Activated naive CD4-positive, alpha-beta T cell treated with anti-CD3 and anti-CD28 coated beads, Interleukin-2, amount 10 ng/mL, durations not matched to agents 7 days and 5 days (primary cell): ENCODE measurements around the gene MYL7.
"Not testable (repeated sequence)": the region's sequence is repeated elsewhere in the genome, so short reads cannot be mapped to it uniquely, and the experiment has no call there.

Experiments used
- CTCF ChIA-PET: fragments of 350-600 bp; sonication (Branson Sonifier 250); formaldehyde crosslinking; loops from one replicate; lab custom pipeline; 2021; ENCODE audit warnings: antibody characterized with exemption; lab: Charles Lee
- DNase-seq: peaks from one replicate; pipeline ENCODE4 v3.0.0-alpha.2; 2020
- H3K27ac Mint-ChIP-seq: one replicate; pipeline ENCODE4 v1.8.0; 2021; ENCODE audit warnings: mild to moderate bottlenecking, moderate library complexity, mixed read lengths
- H3K27me3 Mint-ChIP-seq: one replicate; pipeline ENCODE4 v1.8.0; 2021; ENCODE audit warnings: mild to moderate bottlenecking, mixed read lengths
- H3K36me3 Mint-ChIP-seq: one replicate; pipeline ENCODE4 v1.8.0; 2021; ENCODE audit warnings: mixed read lengths
- H3K4me1 Mint-ChIP-seq: one replicate; pipeline ENCODE4 v1.8.0; 2021; ENCODE audit warnings: mixed read lengths
- H3K4me3 Mint-ChIP-seq: one replicate; pipeline ENCODE4 v1.8.0; 2021; ENCODE audit warnings: mild to moderate bottlenecking, moderate library complexity, mixed read lengths
- H3K9me3 Mint-ChIP-seq: one replicate; pipeline ENCODE4 v1.8.0; 2021; ENCODE audit warnings: mixed read lengths

The MYL7 gene

GRCh38 chr7:44177570-44178131 lies 36.5 kb upstream of the MYL7 start:
- CTCF ChIA-PET = no interaction called here
- peaks cover 44% of the 10 kb centered on the region for H3K27me3 Mint-ChIP-seq

GRCh38 chr7:44176486-44176885 lies 35.4 kb upstream of the MYL7 start:
- Mint-ChIP-seq H3K27me3 (peaks cover 40% of the 10 kb centered on the region), H3K36me3 (no peaks in the 10 kb centered on the region), H3K4me3 (no peak overlapping the region), H3K4me1 (no peaks in the 10 kb centered on the region), H3K27ac (no peak overlapping the region), H3K9me3 (no peaks in the 10 kb centered on the region)
- CTCF ChIA-PET = no interaction called here
- no peak for DNase-seq

More at GRCh38 chr7:44177570-44178131, 36.5 kb upstream of the MYL7 start:
- Mint-ChIP-seq H3K36me3 (no peaks in the 10 kb centered on the region), H3K4me1 (no peaks in the 10 kb centered on the region), H3K9me3 (peaks cover 8% of the 10 kb centered on the region), H3K4me3 (no peak overlapping the region), H3K27ac (no peak overlapping the region)
- no peak for DNase-seq

- Mint-ChIP-seq H3K36me3 (no peaks in the 10 kb centered on the region), H3K9me3 (no peaks in the 10 kb centered on the region), H3K27me3 (peaks cover 40% of the 10 kb centered on the region), H3K27ac (no peak overlapping the region), H3K4me3 (no peak overlapping the region), H3K4me1 (no peaks in the 10 kb centered on the region)
- CTCF ChIA-PET = no interaction called here
- no peak for DNase-seq
Measured at GRCh38 chr7:44175730-44176129, 34.6 kb upstream of the MYL7 start.

GRCh38 chr7:44174694-44174948 lies 33.5 kb upstream of the MYL7 start:
- H3K4me3 Mint-ChIP-seq, H3K27ac Mint-ChIP-seq, DNase-seq, H3K9me3 Mint-ChIP-seq, H3K36me3 Mint-ChIP-seq, H3K4me1 Mint-ChIP-seq, CTCF ChIA-PET: not testable (repeated sequence)
- peaks cover 40% of the 10 kb centered on the region for H3K27me3 Mint-ChIP-seq

- Mint-ChIP-seq H3K27ac (no peak overlapping the region), H3K4me1 (no peaks in the 10 kb centered on the region), H3K36me3 (no peaks in the 10 kb centered on the region), H3K4me3 (no peak overlapping the region), H3K9me3 (no peaks in the 10 kb centered on the region), H3K27me3 (peaks cover 40% of the 10 kb centered on the region)
- CTCF ChIA-PET = no interaction called here
- DNase-seq = no peak
Measured at GRCh38 chr7:44173911-44174693, 33.0 kb upstream of the MYL7 start.

GRCh38 chr7:44172803-44173424 lies 31.8 kb upstream of the MYL7 start:
- Mint-ChIP-seq H3K9me3 (no peaks in the 10 kb centered on the region), H3K27me3 (peaks cover 38% of the 10 kb centered on the region), H3K4me3 (no peak overlapping the region), H3K27ac (no peak overlapping the region), H3K36me3 (no peaks in the 10 kb centered on the region), H3K4me1 (peaks cover 4% of the 10 kb centered on the region)
- CTCF ChIA-PET = no interaction called here
- DNase-seq = no peak

GRCh38 chr7:44172352-44172751 lies 31.2 kb upstream of the MYL7 start:
- H3K36me3 Mint-ChIP-seq = no peaks in the 10 kb centered on the region
- no peak for DNase-seq
- H3K4me1 Mint-ChIP-seq = peaks cover 9% of the 10 kb centered on the region
- H3K27me3 Mint-ChIP-seq = peaks cover 34% of the 10 kb centered on the region
- no peak overlapping the region for H3K27ac Mint-ChIP-seq
- CTCF ChIA-PET = no interaction called here
- no peak overlapping the region for H3K4me3 Mint-ChIP-seq
- no peaks in the 10 kb centered on the region for H3K9me3 Mint-ChIP-seq

GRCh38 chr7:44171901-44172300 lies 30.8 kb upstream of the MYL7 start:
- H3K9me3 Mint-ChIP-seq, H3K4me1 Mint-ChIP-seq, CTCF ChIA-PET, DNase-seq, H3K27ac Mint-ChIP-seq, H3K4me3 Mint-ChIP-seq, H3K36me3 Mint-ChIP-seq: not testable (repeated sequence)
- H3K27me3 Mint-ChIP-seq = peaks cover 34% of the 10 kb centered on the region

GRCh38 chr7:44167920-44168319 lies 26.8 kb upstream of the MYL7 start:
- H3K27ac Mint-ChIP-seq = no peak overlapping the region

GRCh38 chr7:44163591-44163990 lies 22.5 kb upstream of the MYL7 start:
- CTCF ChIA-PET = interaction anchor here (0.5 kb wide), 1 partner anchor 22 kb away, joined by 3 read pairs; no protein-coding TSS in a partner anchor
- H3K27me3 Mint-ChIP-seq = peaks cover 45% of the 10 kb centered on the region
- peaks cover 7% of the 10 kb centered on the region for H3K4me1 Mint-ChIP-seq
- DNase-seq = no peak
- no peak overlapping the region for H3K4me3 Mint-ChIP-seq
- H3K36me3 Mint-ChIP-seq = no peaks in the 10 kb centered on the region
- no peaks in the 10 kb centered on the region for H3K9me3 Mint-ChIP-seq
- no peak overlapping the region for H3K27ac Mint-ChIP-seq

More at GRCh38 chr7:44167920-44168319, 26.8 kb upstream of the MYL7 start:
- H3K36me3 Mint-ChIP-seq = no peaks in the 10 kb centered on the region
- CTCF ChIA-PET = no interaction called here
- H3K4me3 Mint-ChIP-seq = no peak overlapping the region
- DNase-seq = no peak
- no peaks in the 10 kb centered on the region for H3K9me3 Mint-ChIP-seq
- H3K27me3 Mint-ChIP-seq = peaks cover 24% of the 10 kb centered on the region
- peaks cover 9% of the 10 kb centered on the region for H3K4me1 Mint-ChIP-seq

- Mint-ChIP-seq H3K36me3 (no peaks in the 10 kb centered on the region), H3K4me3 (no peak overlapping the region), H3K27me3 (peaks cover 41% of the 10 kb centered on the region), H3K4me1 (peaks cover 5% of the 10 kb centered on the region), H3K9me3 (no peaks in the 10 kb centered on the region), H3K27ac (no peak overlapping the region)
- CTCF ChIA-PET = interaction anchor here (0.5 kb wide), 1 partner anchor 21 kb away, joined by 3 read pairs; no protein-coding TSS in a partner anchor
- no peak for DNase-seq
Measured at GRCh38 chr7:44162785-44163395, 21.8 kb upstream of the MYL7 start.

GRCh38 chr7:44162179-44162578 lies 21.0 kb upstream of the MYL7 start:
- Mint-ChIP-seq H3K36me3 (no peaks in the 10 kb centered on the region), H3K4me3 (no peak overlapping the region)

GRCh38 chr7:44161371-44161770 lies 20.2 kb upstream of the MYL7 start:
- Mint-ChIP-seq H3K27me3 (peaks cover 41% of the 10 kb centered on the region), H3K4me3 (no peak overlapping the region), H3K4me1 (no peaks in the 10 kb centered on the region), H3K27ac (no peak overlapping the region), H3K36me3 (no peaks in the 10 kb centered on the region), H3K9me3 (no peaks in the 10 kb centered on the region)
- DNase-seq = no peak
- CTCF ChIA-PET = no interaction called here

More at GRCh38 chr7:44162179-44162578, 21.0 kb upstream of the MYL7 start:
- Mint-ChIP-seq H3K27me3 (peaks cover 41% of the 10 kb centered on the region), H3K27ac (no peak overlapping the region), H3K9me3 (no peaks in the 10 kb centered on the region), H3K4me1 (no peaks in the 10 kb centered on the region)
- CTCF ChIA-PET = no interaction called here
- DNase-seq = no peak

GRCh38 chr7:44159824-44160630 lies 18.9 kb upstream of the MYL7 start:
- H3K4me3 Mint-ChIP-seq = no peak overlapping the region
- H3K9me3 Mint-ChIP-seq = no peaks in the 10 kb centered on the region
- H3K27me3 Mint-ChIP-seq = peaks cover 37% of the 10 kb centered on the region
- no peaks in the 10 kb centered on the region for H3K4me1 Mint-ChIP-seq
- CTCF ChIA-PET = no interaction called here
- no peak overlapping the region for H3K27ac Mint-ChIP-seq
- DNase-seq = no peak
- no peaks in the 10 kb centered on the region for H3K36me3 Mint-ChIP-seq
